ENCODE data around the gene GNPTAB. TPM values are rescaled to one million over a fixed set of nuclear protein-coding genes. Genes with fewer than 3 reads are reported as not detected.

The GNPTAB gene
- total RNA-seq, 1 experiment from 2014 or later, result 11.6 TPM

GRCh38 chr12:101772012-101772775 is 58.6 kb downstream of the GNPTAB start:
- Histone ChIP-seq H3K9ac (ENCODE audit: low read length) (no peak overlapping the region), H3K27me3 (ENCODE audit: low read length) (no peaks in the 10 kb centered on the region), H3K9me3 (ENCODE audit: low read length) (no peaks in the 10 kb centered on the region), H2AFZ (ENCODE audit: low read length) (no peak overlapping the region), H3K4me1 (ENCODE audit: low read length) (peaks cover 3% of the 10 kb centered on the region), H3K4me3 (ENCODE audit: low read length) (no peak overlapping the region), H3K27ac (ENCODE audit: low read length) (no peak overlapping the region), H4K20me1 (ENCODE audit: insufficient read depth, low read depth, low read length) (no peaks in the 10 kb centered on the region), H3K36me3 (ENCODE audit: insufficient read depth, low read length) (no peaks in the 10 kb centered on the region), H3K79me2 (ENCODE audit: low read length) (no peaks in the 10 kb centered on the region), H3K9me2 (replicated peaks; ENCODE audit: insufficient read depth, low read length) (no peaks in the 10 kb centered on the region), H3K4me2 (ENCODE audit: low read depth, low read length, poor library complexity, severe bottlenecking) (no peak overlapping the region)
- no peak for DNase-seq

- no peak for DNase-seq
- H3K9ac ChIP-seq (ENCODE audit: low read length), result no peak overlapping the region
- H3K4me1 ChIP-seq (ENCODE audit: low read length), result peaks cover 3% of the 10 kb centered on the region
- H3K4me3 ChIP-seq (ENCODE audit: low read length), result no peak overlapping the region
- H3K27me3 ChIP-seq (ENCODE audit: low read length), result no peaks in the 10 kb centered on the region
- no peaks in the 10 kb centered on the region for H3K36me3 ChIP-seq (ENCODE audit: insufficient read depth, low read length)
- no peaks in the 10 kb centered on the region for H3K79me2 ChIP-seq (ENCODE audit: low read length)
- H2AFZ ChIP-seq (ENCODE audit: low read length), result no peak overlapping the region
- no peaks in the 10 kb centered on the region for H3K9me2 ChIP-seq (replicated peaks; ENCODE audit: insufficient read depth, low read length)
- no peaks in the 10 kb centered on the region for H3K9me3 ChIP-seq (ENCODE audit: low read length)
- no peak overlapping the region for H3K27ac ChIP-seq (ENCODE audit: low read length)
- no peak overlapping the region for H3K4me2 ChIP-seq (ENCODE audit: low read depth, low read length, poor library complexity, severe bottlenecking)
- no peaks in the 10 kb centered on the region for H4K20me1 ChIP-seq (ENCODE audit: insufficient read depth, low read depth, low read length)
Observed at GRCh38 chr12:101769865-101770264, 60.9 kb downstream of the GNPTAB start.

GRCh38 chr12:101768781-101769180 is 62.0 kb downstream of the GNPTAB start:
- no peak overlapping the region for H2AFZ ChIP-seq (ENCODE audit: low read length)
- no peaks in the 10 kb centered on the region for H3K9me2 ChIP-seq (replicated peaks; ENCODE audit: insufficient read depth, low read length)
- H4K20me1 ChIP-seq (ENCODE audit: insufficient read depth, low read depth, low read length), result no peaks in the 10 kb centered on the region
- H3K79me2 ChIP-seq (ENCODE audit: low read length), result no peaks in the 10 kb centered on the region
- H3K27ac ChIP-seq (ENCODE audit: low read length), result no peak overlapping the region
- H3K36me3 ChIP-seq (ENCODE audit: insufficient read depth, low read length), result no peaks in the 10 kb centered on the region
- no peaks in the 10 kb centered on the region for H3K27me3 ChIP-seq (ENCODE audit: low read length)
- H3K9ac ChIP-seq (ENCODE audit: low read length), result no peak overlapping the region
- DNase-seq, result no peak
- no peak overlapping the region for H3K4me3 ChIP-seq (ENCODE audit: low read length)
- H3K4me1 ChIP-seq (ENCODE audit: low read length), result peaks cover under 1% of the 10 kb centered on the region
- H3K9me3 ChIP-seq (ENCODE audit: low read length), result no peaks in the 10 kb centered on the region
- no peak overlapping the region for H3K4me2 ChIP-seq (ENCODE audit: low read depth, low read length, poor library complexity, severe bottlenecking)

GRCh38 chr12:101767537-101767936 is 63.2 kb downstream of the GNPTAB start:
- Histone ChIP-seq H4K20me1 (ENCODE audit: insufficient read depth, low read depth, low read length) (no peaks in the 10 kb centered on the region), H3K4me3 (ENCODE audit: low read length) (no peak overlapping the region), H3K9ac (ENCODE audit: low read length) (no peak overlapping the region), H3K9me3 (ENCODE audit: low read length) (no peaks in the 10 kb centered on the region), H2AFZ (ENCODE audit: low read length) (no peak overlapping the region), H3K79me2 (ENCODE audit: low read length) (no peaks in the 10 kb centered on the region), H3K27me3 (ENCODE audit: low read length) (no peaks in the 10 kb centered on the region), H3K36me3 (ENCODE audit: insufficient read depth, low read length) (no peaks in the 10 kb centered on the region), H3K27ac (ENCODE audit: low read length) (no peak overlapping the region), H3K4me2 (ENCODE audit: low read depth, low read length, poor library complexity, severe bottlenecking) (no peak overlapping the region), H3K9me2 (replicated peaks; ENCODE audit: insufficient read depth, low read length) (no peaks in the 10 kb centered on the region), H3K4me1 (ENCODE audit: low read length) (no peaks in the 10 kb centered on the region; the same call in 1 of the 2 replicates)
- DNase-seq, result no peak

- Histone ChIP-seq H3K27ac (ENCODE audit: low read length) (no peak overlapping the region), H3K9me3 (ENCODE audit: low read length) (no peaks in the 10 kb centered on the region), H3K36me3 (ENCODE audit: insufficient read depth, low read length) (no peaks in the 10 kb centered on the region), H3K4me1 (ENCODE audit: low read length) (no peaks in the 10 kb centered on the region), H3K9me2 (replicated peaks; ENCODE audit: insufficient read depth, low read length) (no peaks in the 10 kb centered on the region), H3K27me3 (ENCODE audit: low read length) (no peaks in the 10 kb centered on the region), H3K9ac (ENCODE audit: low read length) (no peak overlapping the region), H3K4me3 (ENCODE audit: low read length) (no peak overlapping the region), H3K79me2 (ENCODE audit: low read length) (no peaks in the 10 kb centered on the region), H3K4me2 (ENCODE audit: low read depth, low read length, poor library complexity, severe bottlenecking) (no peak overlapping the region), H2AFZ (ENCODE audit: low read length) (no peak overlapping the region), H4K20me1 (ENCODE audit: insufficient read depth, low read depth, low read length) (no peaks in the 10 kb centered on the region)
- no peak for DNase-seq
Observed at GRCh38 chr12:101764051-101764792, 66.5 kb downstream of the GNPTAB start.

GRCh38 chr12:101763246-101763931 is 67.4 kb downstream of the GNPTAB start:
- no peak for DNase-seq
- Histone ChIP-seq H3K4me1 (ENCODE audit: low read length) (no peaks in the 10 kb centered on the region), H3K79me2 (ENCODE audit: low read length) (no peaks in the 10 kb centered on the region), H3K27me3 (ENCODE audit: low read length) (no peaks in the 10 kb centered on the region), H3K36me3 (ENCODE audit: insufficient read depth, low read length) (no peaks in the 10 kb centered on the region), H2AFZ (ENCODE audit: low read length) (no peak overlapping the region), H3K9me3 (ENCODE audit: low read length) (no peaks in the 10 kb centered on the region), H3K9ac (ENCODE audit: low read length) (no peak overlapping the region), H3K4me3 (ENCODE audit: low read length) (no peak overlapping the region), H3K27ac (ENCODE audit: low read length) (no peak overlapping the region), H3K4me2 (ENCODE audit: low read depth, low read length, poor library complexity, severe bottlenecking) (no peak overlapping the region), H3K9me2 (replicated peaks; ENCODE audit: insufficient read depth, low read length) (no peaks in the 10 kb centered on the region), H4K20me1 (ENCODE audit: insufficient read depth, low read depth, low read length) (no peaks in the 10 kb centered on the region)

GRCh38 chr12:101761781-101762180 is 69.0 kb downstream of the GNPTAB start:
- Histone ChIP-seq H3K36me3 (ENCODE audit: insufficient read depth, low read length) (no peaks in the 10 kb centered on the region), H3K9me3 (ENCODE audit: low read length) (no peaks in the 10 kb centered on the region)

GRCh38 chr12:101761350-101761749 is 69.4 kb downstream of the GNPTAB start:
- no peaks in the 10 kb centered on the region for H3K79me2 ChIP-seq (ENCODE audit: low read length)
- no peak overlapping the region for H2AFZ ChIP-seq (ENCODE audit: low read length)
- no peak overlapping the region for H3K4me3 ChIP-seq (ENCODE audit: low read length)
- H3K36me3 ChIP-seq (ENCODE audit: insufficient read depth, low read length), result no peaks in the 10 kb centered on the region
- no peaks in the 10 kb centered on the region for H4K20me1 ChIP-seq (ENCODE audit: insufficient read depth, low read depth, low read length)
- no peaks in the 10 kb centered on the region for H3K4me1 ChIP-seq (ENCODE audit: low read length)
- no peak overlapping the region for H3K9ac ChIP-seq (ENCODE audit: low read length)
- H3K27ac ChIP-seq (ENCODE audit: low read length), result no peak overlapping the region
- no peaks in the 10 kb centered on the region for H3K9me3 ChIP-seq (ENCODE audit: low read length)
- H3K27me3 ChIP-seq (ENCODE audit: low read length), result no peaks in the 10 kb centered on the region
- no peak overlapping the region for H3K4me2 ChIP-seq (ENCODE audit: low read depth, low read length, poor library complexity, severe bottlenecking)
- H3K9me2 ChIP-seq (replicated peaks; ENCODE audit: insufficient read depth, low read length), result no peaks in the 10 kb centered on the region
- no peak for DNase-seq

More at GRCh38 chr12:101761781-101762180, 69.0 kb downstream of the GNPTAB start:
- H3K4me3 ChIP-seq (ENCODE audit: low read length), result no peak overlapping the region
- H4K20me1 ChIP-seq (ENCODE audit: insufficient read depth, low read depth, low read length), result no peaks in the 10 kb centered on the region
- H3K4me1 ChIP-seq (ENCODE audit: low read length), result no peaks in the 10 kb centered on the region
- H3K27me3 ChIP-seq (ENCODE audit: low read length), result no peaks in the 10 kb centered on the region
- H2AFZ ChIP-seq (ENCODE audit: low read length), result no peak overlapping the region
- no peak overlapping the region for H3K9ac ChIP-seq (ENCODE audit: low read length)
- DNase-seq, result no peak
- H3K4me2 ChIP-seq (ENCODE audit: low read depth, low read length, poor library complexity, severe bottlenecking), result no peak overlapping the region
- no peaks in the 10 kb centered on the region for H3K9me2 ChIP-seq (replicated peaks; ENCODE audit: insufficient read depth, low read length)
- H3K79me2 ChIP-seq (ENCODE audit: low read length), result no peaks in the 10 kb centered on the region
- no peak overlapping the region for H3K27ac ChIP-seq (ENCODE audit: low read length)
